Heart left ventricle (tissue), 16 donors: ENCODE measurements around the gene ITGA5. TPM values are rescaled to one million over a fixed set of nuclear protein-coding genes. Genes with fewer than 3 reads are reported as not detected.

Experiments used
- ATAC-seq, 4 donors: fragments of 200-7000 bp; cut with Tn5 transposase; one replicate each; pipeline ENCODE4 v1.9.1; 2020 to 2022; ENCODE audit warnings: moderate library complexity in 4 of 4, mild to moderate bottlenecking in 3 of 4, moderate number of reproducible peaks in 1 of 4
- DNase-seq, 5 donors: peaks; one replicate each; pipeline ENCODE4 v3.0.0-alpha.2; 2020
- H3K27ac ChIP-seq, 12 donors: fragments of 200-600 bp; sonication (generic) in 4 of 12; one replicate each; pipeline versions ENCODE4 v1.5.0 to v1.8.0; 2016 to 2022; ENCODE audit warnings: mild to moderate bottlenecking in 2 of 12
- H3K27me3 ChIP-seq, 9 donors: fragments of 200-600 bp; sonication (generic) in 2 of 9; one replicate each; pipeline versions ENCODE4 v1.5.1 to v1.8.0; 2016 to 2022; ENCODE audit warnings: mild to moderate bottlenecking in 3 of 9
- H3K36me3 ChIP-seq, 9 donors: fragments of 200-600 bp; sonication (generic) in 2 of 9; one replicate each; pipeline versions ENCODE4 v1.5.0 to v1.8.0; 2018 to 2022; ENCODE audit warnings: mild to moderate bottlenecking in 2 of 9
- H3K4me1 ChIP-seq, 12 donors: fragments of 200-600 bp; sonication (generic) in 4 of 12; one replicate each; pipeline versions ENCODE4 v1.5.0 to v1.8.0; 2016 to 2022; ENCODE audit warnings: mild to moderate bottlenecking in 3 of 12
- H3K4me3 ChIP-seq, 12 donors: fragments of 200-600 bp; sonication (generic) in 4 of 12; one replicate each; pipeline versions ENCODE4 v1.5.0 to v1.8.0; 2017 to 2022; ENCODE audit warnings: mild to moderate bottlenecking in 9 of 12, moderate library complexity in 4 of 12
- H3K9me3 ChIP-seq, 12 donors: fragments of 200-600 bp; sonication (generic) in 4 of 12; one replicate each; pipeline versions ENCODE4 v1.5.0 to v1.8.0; 2016 to 2022; ENCODE audit warnings: mild to moderate bottlenecking in 1 of 12
- POLR2A ChIP-seq, 2 donors: fragments of 450-650 bp; IDR thresholded peaks; one replicate each; pipeline ENCODE4 v1.6.1; 2017; ENCODE audit warnings: antibody characterized with exemption in 2 of 2, mild to moderate bottlenecking in 2 of 2, moderate library complexity in 2 of 2
- WGBS, 4 donors: extraction: QIAGEN DNeasy Blood & Tissue Kit in 2 of 4; methylation state at CpG; one replicate each; pipeline versions ENCODE4 v1.1.5 to v1.1.7; 2013 to 2018; 5-methylcytosine and 5-hydroxymethylcytosine counted together
- intact Hi-C, 10 donors: fragments of 100-400 bp; cut with DNase I; formaldehyde crosslinking; loops; one replicate each; pipeline versions ENCODE4 v1.11.1 to v1.14.2; 2022
- polyA plus RNA-seq, 2 donors: library from polyadenylated mRNA; stranded (reverse); fragments of 200-250 nt; gene quantifications; one replicate each; pipeline ENCODE4 v1.2.3, GENCODE V29; 2013
- total RNA-seq, 9 donors: library from RNA; depleted of rRNA in 2 of 9; stranded (reverse); fragments of >200 nt in 2 of 9; fragmentation: NEBNext Ultra II Directional in 3 of 9; extraction: Animal tissue kit (Norgen Biotek cat#: 25700) in 3 of 9; gene quantifications; one replicate each; pipeline versions ENCODE4 v1.1.0 to v1.2.4, GENCODE V29; 2016 to 2023
- TF ChIP-seq, protein P1 (sequence below), 12 donors: fragments of 200-600 bp; sonication (generic) in 4 of 12; IDR thresholded peaks; one replicate each; pipeline versions ENCODE4 v1.5.0 to v1.8.0; 2018 to 2022; ENCODE audit warnings: antibody characterized with exemption in 12 of 12, mild to moderate bottlenecking in 5 of 12
- donor health status: ischemic (EF 13 %, LVEDD 7.1; RV severe dilation, severe dysfunction).
- donor health status: healthy with polysubstance abuse.
- donor health status: DM: no; HTN: yes; CAD: no.
- donor health status: DM: no; HTN: no; CAD: no.
- donor health status: ischemic (EF 25% LVEDD 6.9; RV normal size, moderate dysfunction).
- donor health status: ischemic (EF 25% LVEDD 5.7; RV mildly dilated, moderate dysfunction).
- donor health status: healthy.
- donor health status: DM: yes; HTN: yes; CAD: no.
- donor health status: ischemic (EF 35%, LVEDD 5.7; RV mildly dilated, moderate dysfunction).
- donor health status: nonischemic (EF 11% LVEDD 7.7; RV severe dilation, severe dysfunction).
- donor health status: DM: yes; HTN: yes; CAD: no.
- donor health status: PGD.
- donor health status: ischemic (EF 29% LVEDD 5.4; RV normal size, mild dysfunction).
- donor health status: nonischemic (EF 23%, LVEDD 6.1; RV moderate dilation, normal function).

Gene ITGA5
- total and polyA plus RNA-seq, 11 donors: 33.2 to 301 (median 55.0) TPM

- no peak for TF ChIP-seq POLR2A (IDR thresholded peaks at IDR 0.05)
- TF ChIP-seq, protein P1, sequence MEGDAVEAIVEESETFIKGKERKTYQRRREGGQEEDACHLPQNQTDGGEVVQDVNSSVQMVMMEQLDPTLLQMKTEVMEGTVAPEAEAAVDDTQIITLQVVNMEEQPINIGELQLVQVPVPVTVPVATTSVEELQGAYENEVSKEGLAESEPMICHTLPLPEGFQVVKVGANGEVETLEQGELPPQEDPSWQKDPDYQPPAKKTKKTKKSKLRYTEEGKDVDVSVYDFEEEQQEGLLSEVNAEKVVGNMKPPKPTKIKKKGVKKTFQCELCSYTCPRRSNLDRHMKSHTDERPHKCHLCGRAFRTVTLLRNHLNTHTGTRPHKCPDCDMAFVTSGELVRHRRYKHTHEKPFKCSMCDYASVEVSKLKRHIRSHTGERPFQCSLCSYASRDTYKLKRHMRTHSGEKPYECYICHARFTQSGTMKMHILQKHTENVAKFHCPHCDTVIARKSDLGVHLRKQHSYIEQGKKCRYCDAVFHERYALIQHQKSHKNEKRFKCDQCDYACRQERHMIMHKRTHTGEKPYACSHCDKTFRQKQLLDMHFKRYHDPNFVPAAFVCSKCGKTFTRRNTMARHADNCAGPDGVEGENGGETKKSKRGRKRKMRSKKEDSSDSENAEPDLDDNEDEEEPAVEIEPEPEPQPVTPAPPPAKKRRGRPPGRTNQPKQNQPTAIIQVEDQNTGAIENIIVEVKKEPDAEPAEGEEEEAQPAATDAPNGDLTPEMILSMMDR (IDR thresholded peaks at IDR 0.05): no peak
- Histone ChIP-seq H3K4me3 (no peak overlapping the region), H3K4me1 (peaks cover 0 to 7% (median 0%) of the 10 kb centered on the region in 12 donors), H3K36me3 (no peaks in the 10 kb centered on the region), H3K27me3 (peaks cover 0 to 12% (median 0%) of the 10 kb centered on the region in 9 donors), H3K9me3 (no peaks in the 10 kb centered on the region), H3K27ac (no peak overlapping the region)
- intact Hi-C loops: no loop called here
- 32 to 52% (median 46%) methylated on average over 2 of the region's 2 CpGs for WGBS, 4 donors
- DNase-seq: peak in 2 of 5 donors; percentile 30 to 41
- peak in 2 of 4 donors; percentile 46 to 55 for ATAC-seq
Measured at GRCh38 chr12:54463034-54463433, 44.0 kb upstream of the ITGA5 start.

DNA sequence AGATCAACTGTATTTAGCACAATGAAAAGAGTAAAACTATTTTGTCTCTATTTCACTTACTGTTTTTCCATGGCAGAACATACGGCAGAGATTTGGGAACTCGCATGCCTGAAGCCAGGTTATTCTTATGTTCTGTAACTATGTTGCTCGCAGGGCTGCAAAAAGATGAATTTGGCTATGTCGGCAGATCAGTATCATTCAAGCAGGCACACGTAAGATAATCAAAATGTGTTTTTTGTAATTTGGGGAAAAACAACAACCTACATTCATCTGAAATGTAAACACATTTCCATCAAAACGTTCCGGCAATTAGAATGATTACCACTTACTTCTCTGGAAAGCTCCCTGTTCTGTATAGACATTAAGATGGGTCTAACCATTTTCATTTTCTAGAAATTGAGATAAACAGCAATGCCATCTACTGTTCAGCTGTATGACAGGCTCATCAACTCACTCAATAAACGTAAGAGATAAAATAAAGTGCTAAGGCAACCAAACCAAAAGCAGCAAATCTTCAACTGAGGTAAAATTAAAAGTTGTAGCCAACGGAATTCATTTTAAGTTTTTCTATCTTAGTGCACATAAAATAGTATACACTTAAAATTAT is 41.4 kb upstream of the ITGA5 start:
- Histone ChIP-seq H3K27me3 (peaks cover 0 to 12% (median 0%) of the 10 kb centered on the region in 9 donors), H3K4me3 (no peak overlapping the region), H3K27ac (no peak overlapping the region), H3K4me1 (peaks cover 0 to 7% (median 0%) of the 10 kb centered on the region in 12 donors), H3K9me3 (no peaks in the 10 kb centered on the region), H3K36me3 (no peaks in the 10 kb centered on the region)
- WGBS, 4 donors: 79 to 82% (median 80%) methylated on average over 9 of the region's 9 CpGs
- TF ChIP-seq POLR2A (IDR thresholded peaks at IDR 0.05): no peak
- TF ChIP-seq, protein P1 (IDR thresholded peaks at IDR 0.05): no peak
- no peak for ATAC-seq
- intact Hi-C loops: no loop called here
- DNase-seq: no peak

GRCh38 chr12:54459355-54459754 is 40.3 kb upstream of the ITGA5 start:
- DNase-seq: no peak
- Histone ChIP-seq H3K27ac (no peak overlapping the region), H3K9me3 (no peaks in the 10 kb centered on the region), H3K27me3 (peaks cover 0 to 12% (median 0%) of the 10 kb centered on the region in 9 donors), H3K36me3 (no peaks in the 10 kb centered on the region), H3K4me3 (no peak overlapping the region), H3K4me1 (peaks cover 0 to 7% (median 0%) of the 10 kb centered on the region in 12 donors)
- ATAC-seq: no peak
- 66 to 75% (median 73%) methylated on average over 2 to 3 of the region's 3 CpGs for WGBS, 4 donors
- no peak for TF ChIP-seq POLR2A (IDR thresholded peaks at IDR 0.05)
- TF ChIP-seq, protein P1 (IDR thresholded peaks at IDR 0.05): no peak
- intact Hi-C loops: no loop called here

- no peak for TF ChIP-seq POLR2A (IDR thresholded peaks at IDR 0.05)
- TF ChIP-seq, protein P1 (IDR thresholded peaks at IDR 0.05): no peak
- Histone ChIP-seq H3K4me3 (no peak overlapping the region), H3K9me3 (no peaks in the 10 kb centered on the region), H3K27me3 (peaks cover 0 to 5% (median 0%) of the 10 kb centered on the region in 9 donors), H3K4me1 (peaks cover 0 to 5% (median 0%) of the 10 kb centered on the region in 12 donors), H3K36me3 (no peaks in the 10 kb centered on the region), H3K27ac (no peak overlapping the region)
- ATAC-seq (peak in 1 of 4 donors; percentile 55), DNase-seq (no peak)
- intact Hi-C loops: no loop called here
Measured at GRCh38 chr12:54455760-54456469, 36.8 kb upstream of the ITGA5 start.
